NCI-H2227 (cell line): Measurements from ENCODE around the gene C10orf62.
A peak's percentile ranks its signal among the peaks of the same experiment; 100 is the strongest.

Experiments used
- DNase-seq: peaks from one replicate; lab custom pipeline; 2025; ENCODE audit not compliant: unreplicated experiment; lab: John Stamatoyannopoulos, UW

Gene C10orf62

GRCh38 chr10:97584798-97585438 lies 4.6 kb upstream of the C10orf62 start:
- DNase-seq = no peak

- no peak for DNase-seq
Measured at GRCh38 chr10:97585439-97585811, 4.1 kb upstream of the C10orf62 start.

- DNase-seq = no peak
Measured at GRCh38 chr10:97587183-97587582, 2.3 kb upstream of the C10orf62 start.

GRCh38 chr10:97590082-97590747 lies 694 bp downstream of the C10orf62 start:
- no peak for DNase-seq

- no peak for DNase-seq
Measured at GRCh38 chr10:97590748-97591495, 1.4 kb downstream of the C10orf62 start.

GRCh38 chr10:97593421-97593820 lies 3.9 kb downstream of the C10orf62 start:
- DNase-seq = no peak

- DNase-seq = no peak
Measured at GRCh38 chr10:97596101-97597082, 6.9 kb downstream of the C10orf62 start.

- DNase-seq = no peak
Measured at GRCh38 chr10:97597778-97598177, 8.3 kb downstream of the C10orf62 start.

GRCh38 chr10:97598407-97599271 lies 9.1 kb downstream of the C10orf62 start:
- DNase-seq = no peak

GRCh38 chr10:97599272-97599619 lies 9.7 kb downstream of the C10orf62 start:
- no peak for DNase-seq

- no peak for DNase-seq
Measured at GRCh38 chr10:97600616-97601015, 11.1 kb downstream of the C10orf62 start.

- no peak for DNase-seq
Measured at GRCh38 chr10:97601268-97602215, 12.0 kb downstream of the C10orf62 start.

- no peak for DNase-seq
Measured at GRCh38 chr10:97607095-97607636, 17.6 kb downstream of the C10orf62 start.

GRCh38 chr10:97608991-97609561 lies 19.6 kb downstream of the C10orf62 start:
- no peak for DNase-seq

- no peak for DNase-seq
Measured at GRCh38 chr10:97611473-97611872, 22.0 kb downstream of the C10orf62 start.

- peak; percentile 48 for DNase-seq
Measured at GRCh38 chr10:97612386-97612785, 22.9 kb downstream of the C10orf62 start.

- DNase-seq = no peak
Measured at GRCh38 chr10:97618285-97618684, 28.8 kb downstream of the C10orf62 start.

GRCh38 chr10:97618733-97619132 lies 29.2 kb downstream of the C10orf62 start:
- DNase-seq = no peak
